Stimulated activated CD8-positive, alpha-beta memory T cell treated with anti-CD3 and anti-CD28 coated beads, Interleukin-7, amount 100 ng/mL, for 24 hours (primary cell): ENCODE results near the gene WASHC1.
"Not testable (repeated sequence)": the region's sequence is repeated elsewhere in the genome, so short reads cannot be mapped to it uniquely, and the experiment has no call there.

ENCODE experiments used
- DNase-seq: peaks from one replicate; pipeline ENCODE4 v3.0.0-alpha.2; 2020; ENCODE audit warnings: low read depth

The WASHC1 gene, protein sequence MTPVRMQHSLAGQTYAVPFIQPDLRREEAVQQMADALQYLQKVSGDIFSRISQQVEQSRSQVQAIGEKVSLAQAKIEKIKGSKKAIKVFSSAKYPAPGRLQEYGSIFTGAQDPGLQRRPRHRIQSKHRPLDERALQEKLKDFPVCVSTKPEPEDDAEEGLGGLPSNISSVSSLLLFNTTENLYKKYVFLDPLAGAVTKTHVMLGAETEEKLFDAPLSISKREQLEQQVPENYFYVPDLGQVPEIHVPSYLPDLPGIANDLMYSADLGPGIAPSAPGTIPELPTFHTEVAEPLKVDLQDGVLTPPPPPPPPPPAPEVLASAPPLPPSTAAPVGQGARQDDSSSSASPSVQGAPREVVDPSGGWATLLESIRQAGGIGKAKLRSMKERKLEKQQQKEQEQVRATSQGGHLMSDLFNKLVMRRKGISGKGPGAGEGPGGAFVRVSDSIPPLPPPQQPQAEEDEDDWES

DNA sequence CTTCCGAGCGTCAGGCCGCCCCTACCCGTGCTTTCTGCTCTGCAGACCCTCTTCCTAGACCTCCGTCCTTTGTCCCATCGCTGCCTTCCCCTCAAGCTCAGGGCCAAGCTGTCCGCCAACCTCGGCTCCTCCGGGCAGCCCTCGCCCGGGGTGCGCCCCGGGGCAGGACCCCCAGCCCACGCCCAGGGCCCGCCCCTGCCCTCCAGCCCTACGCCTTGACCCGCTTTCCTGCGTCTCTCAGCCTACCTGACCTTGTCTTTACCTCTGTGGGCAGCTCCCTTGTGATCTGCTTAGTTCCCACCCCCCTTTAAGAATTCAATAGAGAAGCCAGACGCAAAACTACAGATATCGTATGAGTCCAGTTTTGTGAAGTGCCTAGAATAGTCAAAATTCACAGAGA is at the start of gene WASHC1:
WASHC1 (minus strand) TSS at position 101 of the 400 bp plus-strand sequence. CDS start 4,457 bp downstream, outside the sequence.
- not testable (repeated sequence) for DNase-seq

DNA sequence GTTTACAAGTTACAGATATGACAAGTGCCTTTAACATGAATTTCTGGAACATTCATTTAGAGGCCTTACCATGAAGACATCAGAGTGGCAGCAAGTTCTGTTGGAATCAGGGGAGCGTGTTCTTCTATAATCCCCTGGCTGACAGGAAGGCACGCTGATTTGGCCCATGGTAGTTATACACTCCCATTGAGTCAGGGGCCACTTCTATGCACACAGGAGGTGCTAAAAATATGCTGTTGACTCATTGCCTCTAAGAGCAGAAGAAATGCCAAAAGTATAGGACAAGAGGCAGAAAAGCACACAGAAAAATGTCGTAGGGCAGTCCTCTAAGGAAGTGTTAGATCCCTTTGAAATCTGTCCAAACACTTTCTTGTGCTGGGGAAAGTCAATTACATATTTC is 49.1 kb upstream of the WASHC1 start:
- not testable (repeated sequence) for DNase-seq

DNA sequence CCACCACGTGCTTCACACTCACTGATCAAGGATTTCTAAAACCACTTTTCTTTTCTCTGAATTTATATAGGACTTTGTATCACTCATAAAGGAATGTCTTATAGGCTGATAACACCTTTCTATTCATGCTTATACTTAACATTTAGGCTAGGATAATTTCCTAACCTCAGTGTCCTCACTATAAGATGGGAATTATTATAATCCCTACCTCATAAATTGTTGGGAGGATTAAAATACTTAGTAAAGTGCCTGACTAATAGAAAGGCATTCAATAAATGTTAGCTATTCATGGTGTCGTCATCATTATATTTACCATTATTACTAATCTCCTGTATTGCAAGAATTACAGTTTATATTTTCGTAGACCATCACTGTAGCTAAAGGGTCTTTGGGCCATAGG is 47.1 kb upstream of the WASHC1 start:
- DNase-seq: not testable (repeated sequence)

DNA sequence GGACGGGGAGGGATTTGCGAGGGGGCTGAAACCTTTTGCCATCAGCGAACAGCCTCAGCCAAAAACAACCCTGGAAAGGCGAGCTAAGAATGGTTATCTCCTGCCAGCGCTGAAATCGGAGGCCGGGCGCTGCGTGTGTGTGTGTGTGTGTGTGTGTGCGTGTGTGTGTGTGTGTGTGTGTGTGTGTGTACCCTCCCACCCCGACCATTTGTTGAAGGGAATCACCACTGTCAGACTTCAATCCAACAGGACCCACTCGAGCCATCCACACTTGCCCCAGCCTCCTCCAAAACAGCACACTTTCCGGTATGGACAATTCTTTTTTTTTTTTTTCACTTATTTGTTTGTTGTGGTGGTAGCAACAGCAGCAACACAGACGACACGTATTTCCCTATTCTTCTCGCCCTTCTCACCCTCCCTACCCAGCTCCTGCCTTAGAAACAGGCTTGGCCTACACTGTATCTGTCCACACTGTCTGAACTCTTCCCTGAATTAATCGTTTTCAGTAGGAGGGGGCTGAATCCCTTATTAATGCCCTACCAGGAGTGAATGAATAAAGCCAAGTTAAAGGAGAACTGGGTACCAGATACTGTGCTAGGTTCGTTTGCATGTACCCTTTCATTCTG is 44.8 kb upstream of the WASHC1 start:
- DNase-seq: not testable (repeated sequence)

DNA sequence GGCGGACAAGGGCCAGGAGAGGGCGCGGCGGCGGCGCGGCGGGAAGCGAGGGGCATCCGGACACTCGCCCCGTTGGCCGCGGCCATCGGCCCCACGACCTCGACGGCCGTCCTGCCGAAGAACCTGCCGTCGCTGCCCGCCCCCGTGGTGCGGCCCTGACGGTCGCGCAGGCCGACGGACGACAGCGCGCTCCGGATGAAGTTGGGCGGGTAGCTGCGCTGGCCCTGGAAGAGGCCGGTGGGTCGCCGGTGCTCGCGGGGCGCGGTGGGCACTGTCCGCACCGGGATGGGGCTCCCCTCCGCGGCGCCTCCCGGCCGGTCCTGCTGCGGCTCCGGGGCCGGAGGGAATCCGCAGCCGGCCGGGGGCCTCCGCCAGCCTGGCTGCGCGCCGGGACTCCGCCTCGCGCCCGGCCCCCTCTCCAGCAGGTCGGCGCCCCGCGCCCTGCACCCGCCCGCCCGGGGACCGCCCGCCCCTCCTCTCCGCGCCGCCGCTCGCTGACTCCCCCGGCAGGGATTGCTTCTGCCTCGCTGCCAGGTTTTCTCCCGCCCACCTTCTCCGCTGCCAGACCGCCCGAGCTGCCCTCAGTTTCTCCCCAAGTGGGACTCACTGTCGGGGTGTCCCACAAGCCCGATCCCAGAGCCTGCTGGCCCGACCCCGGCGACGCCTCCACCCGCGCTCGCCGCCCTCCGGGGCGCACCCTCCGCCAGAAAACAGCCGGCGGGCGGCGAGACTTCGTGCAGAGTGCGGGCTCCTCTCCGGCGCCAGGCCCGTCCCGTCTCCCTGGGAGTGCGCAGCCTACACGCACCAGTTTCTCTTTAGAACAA is 44.0 kb upstream of the WASHC1 start:
- DNase-seq: not testable (repeated sequence)

DNA sequence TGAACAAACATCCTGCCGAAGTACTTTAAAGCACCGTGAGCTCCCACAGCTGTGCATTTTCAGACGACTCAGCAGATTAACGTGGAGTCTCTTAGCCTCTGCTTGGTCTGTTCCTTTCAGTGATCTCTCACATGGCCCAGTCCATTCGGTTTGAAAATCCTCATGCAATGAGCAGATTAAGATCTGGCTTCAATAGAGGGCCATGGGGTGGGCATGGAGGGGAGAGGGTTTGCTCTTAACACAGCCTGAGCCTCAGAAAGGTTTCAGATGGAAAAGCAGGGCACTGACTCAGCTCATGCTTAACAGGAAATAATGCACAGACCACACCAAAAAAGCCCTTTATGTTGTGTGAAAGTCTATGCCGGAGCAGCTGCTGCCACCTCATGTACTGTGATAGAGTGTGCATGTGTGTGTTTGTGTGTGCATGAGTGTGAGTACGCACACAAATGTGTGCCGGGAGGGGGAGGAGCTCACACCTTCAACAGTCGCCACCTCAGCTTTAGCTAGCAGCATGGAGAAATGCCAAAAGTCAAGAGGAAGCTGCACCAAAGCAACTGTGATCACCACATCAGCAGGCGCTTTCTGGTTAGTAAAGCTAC is 33.9 kb upstream of the WASHC1 start:
- DNase-seq: peak; percentile 6

DNA sequence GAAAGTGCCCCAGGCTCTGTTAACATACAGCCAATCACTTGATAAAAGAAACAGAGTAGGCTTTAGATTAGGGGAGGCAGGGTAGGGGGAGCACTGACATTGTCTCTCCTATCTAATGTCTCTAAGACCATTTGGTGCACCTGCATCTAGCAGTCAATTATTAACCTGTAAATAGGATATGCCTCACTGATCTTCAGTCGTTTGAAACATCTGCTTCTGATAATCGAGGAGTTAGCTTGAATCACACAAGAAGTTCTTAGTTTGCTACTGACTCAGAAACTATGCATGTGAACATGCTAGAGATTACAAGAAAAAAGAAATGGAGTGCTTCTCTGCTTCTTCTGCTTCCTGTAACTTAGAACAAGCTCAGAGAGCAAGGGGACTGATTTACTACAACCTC is 23.4 kb upstream of the WASHC1 start:
- not testable (repeated sequence) for DNase-seq

DNA sequence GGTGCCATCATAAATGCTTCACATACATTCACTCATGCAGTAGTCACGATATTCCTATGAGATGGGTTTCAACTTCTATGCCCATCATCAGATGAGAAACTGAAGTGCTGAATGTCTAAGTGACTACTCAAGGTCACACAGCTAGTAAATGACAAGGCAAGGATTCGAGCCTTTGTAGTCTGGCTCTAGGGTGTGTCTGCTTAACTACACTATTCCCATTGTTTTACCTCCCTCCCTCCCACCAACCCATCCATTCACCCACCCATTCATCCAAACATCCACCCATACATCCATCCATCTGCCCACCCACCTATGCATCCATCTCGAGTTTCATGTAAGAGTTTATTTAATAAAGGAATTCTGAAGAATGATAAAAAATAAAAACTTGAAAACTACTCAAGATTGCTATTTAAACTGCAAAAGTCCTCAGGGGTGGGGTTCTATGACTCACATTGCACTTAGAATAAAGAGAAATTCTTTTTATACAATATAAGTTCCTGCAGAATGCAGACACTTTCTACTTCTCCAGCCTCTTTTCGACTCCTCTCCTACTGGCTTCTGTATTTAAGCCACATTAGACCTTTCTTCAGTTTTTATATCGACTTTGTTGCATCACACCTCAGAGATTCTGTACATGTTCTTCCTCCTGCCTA is 19.1 kb upstream of the WASHC1 start:
- DNase-seq: not testable (repeated sequence)

DNA sequence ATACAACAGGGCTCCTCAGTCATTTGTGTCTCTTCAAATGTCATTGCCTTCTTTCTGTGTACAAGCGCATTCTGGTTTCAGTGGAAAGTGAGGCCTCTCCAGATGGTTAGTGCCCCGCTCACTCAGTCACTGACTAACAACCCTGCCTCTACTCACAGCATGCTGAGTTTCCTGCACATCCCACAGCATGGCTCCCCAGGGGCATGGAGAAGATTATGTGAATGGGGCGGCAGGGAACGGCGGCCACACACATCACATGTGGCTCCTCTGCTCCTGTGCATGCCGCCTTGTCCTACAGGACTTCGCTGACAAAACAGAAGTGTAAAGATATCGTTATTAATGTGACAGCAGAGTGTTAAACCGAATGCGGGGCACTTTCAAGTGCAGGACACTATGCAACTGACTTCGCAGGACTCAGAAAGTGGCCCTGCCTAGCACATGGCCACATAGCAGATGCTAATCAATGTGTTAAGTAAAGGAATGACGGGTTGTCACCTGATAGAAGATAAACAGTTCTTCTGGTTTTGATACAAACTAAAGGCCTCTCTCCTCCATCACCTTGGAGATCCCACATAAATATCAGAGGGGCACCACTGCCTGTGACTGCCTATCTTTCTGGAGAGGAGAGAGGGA is 17.5 kb upstream of the WASHC1 start:
- DNase-seq: not testable (repeated sequence)

DNA sequence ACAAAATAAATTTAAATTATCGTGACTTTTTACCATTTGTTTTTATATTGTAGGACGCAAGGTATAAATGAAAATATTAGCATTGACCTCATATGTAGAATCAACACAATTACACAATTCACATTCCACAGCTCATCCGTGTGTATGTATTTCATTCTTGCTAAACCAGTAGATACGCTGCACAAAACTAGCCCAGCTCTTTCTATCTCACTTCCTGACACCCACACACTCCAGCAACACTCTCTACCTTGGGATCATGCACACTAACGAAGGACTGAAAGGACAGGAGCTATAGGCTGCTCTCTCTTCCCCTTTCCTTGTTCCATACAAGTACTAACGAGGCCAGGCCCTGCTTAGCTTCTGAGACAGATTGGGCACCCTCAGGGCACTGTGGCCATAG is 16.9 kb upstream of the WASHC1 start:
- not testable (repeated sequence) for DNase-seq

DNA sequence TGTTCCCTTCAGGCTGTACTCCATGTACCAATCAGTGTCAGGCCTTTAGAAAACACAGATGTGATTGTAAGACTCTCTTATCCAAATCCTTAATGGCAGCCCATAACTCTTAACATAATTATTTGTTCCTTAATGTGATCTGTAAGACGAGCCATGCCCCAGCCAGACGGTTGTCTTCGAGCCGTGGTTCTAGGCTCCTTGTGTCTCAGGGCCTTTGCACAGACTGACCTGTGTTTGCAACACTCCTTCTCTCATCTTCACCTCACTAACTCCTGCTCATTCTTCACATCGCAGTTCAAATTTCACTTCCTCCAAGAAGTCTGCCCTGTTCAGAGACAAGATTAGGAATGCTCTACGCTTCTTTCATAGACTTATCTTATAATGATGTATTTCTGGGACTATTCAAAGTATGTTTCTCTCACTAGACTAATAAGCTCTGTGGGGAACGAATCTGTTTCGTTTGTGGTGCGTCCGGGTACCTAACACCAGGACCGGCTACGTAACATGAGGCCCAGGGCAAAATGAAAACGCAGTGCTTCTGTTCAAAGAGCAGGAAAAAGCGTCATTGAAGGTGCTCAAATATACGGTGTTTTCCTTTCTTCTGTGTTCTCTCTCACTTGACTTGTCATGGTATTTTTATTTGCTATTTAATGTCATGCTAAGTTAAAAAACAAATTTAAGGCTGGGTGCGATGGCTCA is 16.1 kb upstream of the WASHC1 start:
- not testable (repeated sequence) for DNase-seq

DNA sequence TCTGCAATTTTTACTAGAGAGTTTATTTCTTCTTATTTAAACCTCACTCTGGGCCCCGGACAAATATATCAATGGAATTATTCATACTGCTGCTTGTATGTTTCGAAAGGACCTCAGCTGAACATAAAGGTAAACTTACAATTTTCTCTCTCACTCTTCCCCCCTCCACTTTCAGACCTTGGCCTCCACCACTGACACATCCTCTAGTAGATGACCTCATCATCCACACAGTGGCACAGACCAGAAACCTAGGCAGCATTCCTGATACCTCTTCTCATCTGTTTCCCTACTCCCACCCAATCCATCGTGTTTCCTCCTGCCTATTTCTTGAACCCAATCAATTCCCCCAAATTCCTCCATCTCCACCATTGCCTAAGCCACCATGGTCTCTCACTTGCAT is 15.2 kb upstream of the WASHC1 start:
- DNase-seq: not testable (repeated sequence)

DNA sequence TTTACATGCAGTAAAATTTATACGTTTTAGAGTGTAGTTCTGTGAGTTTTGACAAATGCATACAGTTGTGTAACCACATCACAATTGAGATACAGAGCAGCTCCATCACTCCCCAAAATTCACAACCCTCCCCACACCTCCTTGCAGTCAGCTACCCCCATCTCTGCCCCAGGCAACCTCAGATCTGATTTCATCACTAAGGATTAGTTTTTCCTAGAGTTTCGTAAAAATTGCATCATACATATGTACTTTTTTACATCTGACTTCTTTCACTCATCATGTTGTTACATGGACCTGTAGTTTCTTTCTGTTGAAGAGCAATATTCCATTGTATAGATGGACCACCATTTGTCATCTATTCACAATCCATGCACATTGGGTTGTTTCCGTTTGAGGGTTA is 14.4 kb upstream of the WASHC1 start:
- DNase-seq: not testable (repeated sequence)

DNA sequence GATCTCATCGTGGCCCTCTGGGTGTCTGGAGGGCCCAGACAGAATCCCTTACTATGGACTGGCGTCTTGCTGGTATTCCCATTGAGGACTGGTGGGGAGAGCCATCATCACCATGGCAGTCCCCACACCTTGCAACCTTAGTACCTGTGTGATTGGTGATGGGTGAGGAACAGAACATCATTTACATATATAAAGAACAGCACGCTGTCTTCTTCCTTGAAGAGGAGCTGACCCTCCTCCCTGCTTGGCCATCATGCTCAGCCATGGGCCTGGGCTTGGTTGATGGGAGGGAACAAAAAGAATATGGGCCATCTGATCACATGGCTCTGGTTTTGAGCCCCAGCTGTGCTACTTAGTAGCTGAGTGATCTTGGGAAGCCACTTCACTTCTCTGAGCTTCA is 13.9 kb upstream of the WASHC1 start:
- DNase-seq: not testable (repeated sequence)

DNA sequence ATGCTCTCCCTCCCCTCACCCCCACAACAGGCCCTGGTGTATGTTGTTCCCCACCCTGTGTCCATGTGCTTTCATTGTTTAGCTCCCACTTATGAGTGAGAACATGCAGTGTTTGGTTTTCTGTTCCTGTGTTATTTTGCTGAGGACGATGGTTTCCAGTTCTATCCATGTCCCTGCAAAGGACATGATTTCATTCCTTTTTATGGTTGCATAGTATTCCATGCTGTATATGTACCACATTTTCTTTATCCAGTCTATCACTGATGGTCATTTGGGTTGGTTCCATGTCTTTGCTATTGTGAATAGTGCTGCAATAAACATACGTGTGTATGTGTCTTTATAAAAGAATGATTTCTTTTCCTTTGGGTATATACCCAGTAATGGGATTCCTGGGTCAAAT is 12.6 kb upstream of the WASHC1 start:
- not testable (repeated sequence) for DNase-seq

DNA sequence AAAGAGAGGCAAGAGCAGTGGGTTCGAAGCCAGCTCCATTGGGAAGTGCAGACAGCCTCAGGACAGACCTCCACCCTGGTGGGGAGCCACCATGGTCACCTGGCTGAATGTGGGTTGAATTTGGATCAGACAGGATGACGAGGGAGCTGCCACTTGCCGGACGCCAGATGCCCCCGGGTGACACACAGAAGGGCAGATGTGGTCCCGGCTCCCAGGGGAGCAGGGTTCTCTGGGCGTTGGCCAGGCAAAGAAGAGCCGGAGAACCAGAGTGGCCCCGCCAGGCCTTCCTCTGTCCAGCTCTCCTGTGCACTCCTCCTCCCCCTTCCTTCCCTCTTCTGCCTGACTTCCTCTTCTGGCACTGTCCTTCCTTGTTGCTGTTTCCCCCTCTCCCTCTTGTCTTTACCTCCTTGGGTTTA is 12.0 kb upstream of the WASHC1 start:
- not testable (repeated sequence) for DNase-seq

DNA sequence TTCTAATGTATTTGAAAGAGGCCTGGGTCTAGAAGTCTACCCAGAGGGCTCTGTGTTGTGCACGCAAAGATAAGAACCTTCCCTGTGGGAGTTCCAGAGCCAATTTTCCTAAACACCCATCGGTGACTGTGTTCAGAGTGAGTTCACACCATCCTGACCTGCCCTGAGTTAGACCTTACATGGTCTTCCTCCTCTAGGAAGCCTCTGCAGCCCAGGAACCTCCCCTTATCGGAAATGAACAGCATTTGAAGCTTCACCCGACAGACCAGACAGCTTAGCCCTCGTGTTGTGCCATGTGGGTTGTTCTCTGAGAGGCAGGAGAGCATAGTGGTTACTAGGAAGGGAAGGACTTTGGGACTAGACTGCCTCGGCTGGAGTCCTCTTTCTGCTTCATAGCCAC is 3.1 kb upstream of the WASHC1 start:
- DNase-seq: not testable (repeated sequence)

DNA sequence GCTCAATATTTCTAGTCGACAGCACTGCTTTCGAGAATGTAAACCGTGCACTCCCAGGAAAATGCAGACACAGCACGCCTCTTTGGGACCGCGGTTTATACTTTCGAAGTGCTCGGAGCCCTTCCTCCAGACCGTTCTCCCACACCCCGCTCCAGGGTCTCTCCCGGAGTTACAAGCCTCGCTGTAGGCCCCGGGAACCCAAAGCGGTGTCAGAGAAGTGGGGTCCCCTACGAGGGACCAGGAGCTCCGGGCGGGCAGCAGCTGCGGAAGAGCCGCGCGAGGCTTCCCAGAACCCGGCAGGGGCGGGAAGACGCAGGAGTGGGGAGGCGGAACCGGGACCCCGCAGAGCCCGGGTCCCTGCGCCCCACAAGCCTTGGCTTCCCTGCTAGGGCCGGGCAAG is 481 bp downstream of the WASHC1 start:
- not testable (repeated sequence) for DNase-seq

DNA sequence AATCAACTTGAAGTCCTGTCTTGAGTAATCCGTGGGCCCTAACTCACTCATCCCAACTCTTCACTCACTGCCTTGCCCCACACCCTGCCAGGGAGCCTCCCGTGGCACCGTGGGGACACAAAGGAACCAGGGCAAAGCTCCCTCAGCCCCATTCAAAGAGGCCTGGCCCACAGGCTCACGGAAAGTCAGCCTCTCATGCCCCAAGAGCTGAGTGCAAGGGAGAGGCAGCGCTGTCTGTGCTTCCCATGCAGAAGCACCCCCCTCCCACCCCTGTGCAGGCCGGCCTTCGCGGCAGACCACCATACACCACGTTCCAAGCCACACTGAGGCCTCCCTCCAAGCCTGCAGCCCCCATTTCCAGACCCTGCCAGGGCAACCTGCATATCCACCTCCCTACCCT is 7.6 kb downstream of the WASHC1 start:
- not testable (repeated sequence) for DNase-seq

DNA sequence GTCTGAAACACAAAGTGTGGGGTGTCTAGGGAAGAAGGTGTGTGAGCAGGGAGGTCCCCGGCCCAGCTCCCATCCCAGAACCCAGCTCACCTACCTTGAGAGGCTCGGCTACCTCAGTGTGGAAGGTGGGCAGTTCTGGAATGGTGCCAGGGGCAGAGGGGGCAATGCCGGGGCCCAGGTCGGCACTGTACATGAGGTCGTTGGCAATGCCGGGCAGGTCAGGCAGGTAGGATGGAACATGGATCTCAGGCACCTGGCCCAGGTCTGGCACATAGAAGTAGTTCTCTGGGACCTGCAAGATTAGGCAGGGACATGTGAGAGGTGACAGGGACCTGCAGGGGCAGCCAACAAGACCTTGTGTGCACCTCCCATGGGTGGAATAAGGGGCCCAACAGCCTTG is 12.4 kb downstream of the WASHC1 start:
- DNase-seq: not testable (repeated sequence)
